NCI-H2196 treated with DMSO at 0.1 percent for 48 hours (cell line): ENCODE data around the gene ENO4.

Source experiments
- DNase-seq: peaks from one replicate; lab custom pipeline; 2025; ENCODE audit not compliant: unreplicated experiment; lab: John Stamatoyannopoulos, UW

Gene ENO4

GRCh38 chr10:116829711-116830110, 19.6 kb upstream of the ENO4 start:
- no peak for DNase-seq

- DNase-seq: no peak
Observed at GRCh38 chr10:116831086-116831485, 18.2 kb upstream of the ENO4 start.

- DNase-seq: no peak
Observed at GRCh38 chr10:116831790-116832189, 17.5 kb upstream of the ENO4 start.

GRCh38 chr10:116833986-116834985, 15.0 kb upstream of the ENO4 start:
- DNase-seq: no peak

GRCh38 chr10:116835658-116836057, 13.6 kb upstream of the ENO4 start:
- DNase-seq: no peak

GRCh38 chr10:116836083-116836482, 13.2 kb upstream of the ENO4 start:
- DNase-seq: no peak

GRCh38 chr10:116836902-116837523, 12.3 kb upstream of the ENO4 start:
- no peak for DNase-seq

GRCh38 chr10:116838143-116838725, 11.1 kb upstream of the ENO4 start:
- DNase-seq: no peak

GRCh38 chr10:116840389-116841075, 8.8 kb upstream of the ENO4 start:
- no peak for DNase-seq

GRCh38 chr10:116845823-116846222, 3.5 kb upstream of the ENO4 start:
- no peak for DNase-seq

- no peak for DNase-seq
Observed at GRCh38 chr10:116848032-116848943, 1.0 kb upstream of the ENO4 start.

GRCh38 chr10:116848944-116849247, 403 bp upstream of the ENO4 start:
- no peak for DNase-seq

- DNase-seq: no peak
Observed at GRCh38 chr10:116850058-116850611, 836 bp downstream of the ENO4 start.

- DNase-seq: no peak
Observed at GRCh38 chr10:116852246-116852645, 2.9 kb downstream of the ENO4 start.

- DNase-seq: no peak
Observed at GRCh38 chr10:116853287-116853686, 4.0 kb downstream of the ENO4 start.

- no peak for DNase-seq
Observed at GRCh38 chr10:116853701-116854100, 4.4 kb downstream of the ENO4 start.

- no peak for DNase-seq
Observed at GRCh38 chr10:116857156-116857555, 7.9 kb downstream of the ENO4 start.

- DNase-seq: no peak
Observed at GRCh38 chr10:116861796-116862195, 12.5 kb downstream of the ENO4 start.

- no peak for DNase-seq
Observed at GRCh38 chr10:116864436-116864835, 15.1 kb downstream of the ENO4 start.

- no peak for DNase-seq
Observed at GRCh38 chr10:116866066-116866465, 16.8 kb downstream of the ENO4 start.
